K562 (cell line): Measurements from ENCODE around the gene TSPAN14. TPM values are rescaled to one million over a fixed set of nuclear protein-coding genes. Genes with fewer than 3 reads are reported as not detected.

Experiments
- CBX2 ChIP-seq: fragments of 200-600 bp; sonication (generic); IDR thresholded peaks from one replicate; pipeline ENCODE4 v1.6.1; 2012; ENCODE audit warnings: mild to moderate bottlenecking, low read length, inconsistent platforms; ENCODE audit not compliant: insufficient read depth, poor library complexity, severe bottlenecking
- CC2D1A ChIP-seq: fragments of 450-650 bp; IDR thresholded peaks from 2 replicates; pipeline ENCODE4 v1.6.1; 2017; ENCODE audit warnings: mild to moderate bottlenecking
- CCNT2 ChIP-seq: IDR thresholded peaks from 2 replicates; pipeline ENCODE4 v1.6.1; 2011; ENCODE audit warnings: borderline replicate concordance, low read depth, mild to moderate bottlenecking, moderate library complexity, mixed read lengths, low read length; ENCODE audit not compliant: insufficient read length; ENCODE audit errors: extremely low read depth
- GATA2 ChIP-seq: sonication (generic); formaldehyde crosslinking; IDR thresholded peaks from 2 replicates; pipeline ENCODE4 v1.4.0; 2020; ENCODE audit warnings: mild to moderate bottlenecking, missing genetic modification reagents
- MCM5 ChIP-seq: fragments of 450-650 bp; IDR thresholded peaks from 2 replicates; pipeline ENCODE4 v1.6.1; 2016; ENCODE audit warnings: low read depth
- MTA2 ChIP-seq: fragments of 450-650 bp; IDR thresholded peaks from 2 replicates; pipeline ENCODE4 v1.6.1; 2016; ENCODE audit warnings: low read depth
- NR4A1 ChIP-seq, 2 experiments: fragments of 250-450 bp in 1 of 2; fragments of 450-650 bp in 1 of 2; sonication (Bioruptor Pico) in 1 of 2; IDR thresholded peaks; 2 replicates each; pipeline versions ENCODE4 v1.4.0 to v1.6.1; 2016 to 2020; ENCODE audit warnings: mild to moderate bottlenecking in 2 of 2, missing compliant biosample characterization in 1 of 2, missing genetic modification characterization in 1 of 2, moderate library complexity in 1 of 2
- SETDB1 ChIP-seq: IDR thresholded peaks from one replicate; pipeline ENCODE4 v1.6.1; 2012; ENCODE audit warnings: low read length, control low read depth, inconsistent platforms
- SMAD4 ChIP-seq: fragments of 250-450 bp; sonication (Bioruptor Pico); conservative IDR thresholded peaks from 2 replicates; pipeline ENCODE4 v1.8.0; 2021; ENCODE audit warnings: inconsistent platforms, mild to moderate bottlenecking, moderate library complexity
- SMARCA4 ChIP-seq: fragments of 450-650 bp; IDR thresholded peaks from 2 replicates; pipeline ENCODE4 v1.6.1; 2016
- STAT5A ChIP-seq: IDR thresholded peaks from 2 replicates; pipeline ENCODE4 v1.6.1; 2012; ENCODE audit warnings: low read length, inconsistent platforms, borderline replicate concordance
- VEZF1 ChIP-seq: fragments of 200-800 bp; sonication (Bioruptor generic); IDR thresholded peaks from 2 replicates; pipeline ENCODE4 v1.6.1; 2017; ENCODE audit warnings: missing genetic modification characterization, missing compliant biosample characterization
- ZBTB33 ChIP-seq: sonication (generic); formaldehyde crosslinking; IDR thresholded peaks from 2 replicates; pipeline ENCODE4 v1.8.1; 2023; ENCODE audit warnings: mild to moderate bottlenecking, missing genetic modification reagents
- ZBTB43 ChIP-seq: sonication (generic); formaldehyde crosslinking; IDR thresholded peaks from 2 replicates; pipeline ENCODE4 v1.8.0; 2023; ENCODE audit warnings: mild to moderate bottlenecking, missing genetic modification reagents
- ZKSCAN3 ChIP-seq: fragments of 250-450 bp; sonication (Bioruptor Pico); IDR thresholded peaks from 2 replicates; pipeline ENCODE4 v1.4.0; 2020
- ZMIZ1 ChIP-seq, 2 experiments: fragments of 150-350 bp in 1 of 2; IDR thresholded peaks; 2 replicates each; pipeline ENCODE4 v1.6.1; 2012 to 2016; ENCODE audit warnings: low read depth in 2 of 2, low read length in 2 of 2, mild to moderate bottlenecking in 1 of 2, moderate library complexity in 1 of 2
- ZNF175 ChIP-seq: fragments of 200-800 bp; sonication (Bioruptor generic); IDR thresholded peaks from 2 replicates; pipeline ENCODE4 v1.6.1; 2016; ENCODE audit warnings: low read depth, mild to moderate bottlenecking, missing genetic modification characterization, missing compliant biosample characterization
- ZNF184 ChIP-seq: sonication (generic); formaldehyde crosslinking; IDR thresholded peaks from 2 replicates; pipeline ENCODE4 v1.5.0; 2020; ENCODE audit warnings: missing genetic modification reagents
- ZNF354B ChIP-seq: fragments of 250-450 bp; sonication (Bioruptor Pico); IDR thresholded peaks from 2 replicates; pipeline ENCODE4 v1.4.0; 2020
- ZNF57 ChIP-seq: fragments of 450-650 bp; formaldehyde crosslinking; IDR thresholded peaks from 2 replicates; pipeline ENCODE4 v1.4.0; 2020; ENCODE audit warnings: mild to moderate bottlenecking, moderate library complexity
- polyA plus RNA-seq, 8 experiments: library from polyadenylated mRNA; depleted of rRNA in 4 of 8; stranded (reverse) in 5 of 8; unstranded in 3 of 8; fragments of >200 nt; fragmentation: Nextera tagmentation in 2 of 8; fragmentation: Illumina TruSeq in 1 of 8; extraction: Ambion mirVana in 2 of 8; extraction: Trizol in 1 of 8; gene quantifications; 2 replicates each; pipeline versions ENCODE4 v1.2.1 to v1.2.3, GENCODE V29; 2011 to 2014; ENCODE audit warnings: inconsistent platforms in 1 of 8, missing spikeins in 1 of 8
- total RNA-seq, 7 experiments: library from RNA; depleted of rRNA in 6 of 7; stranded (reverse); fragments of >200 nt in 6 of 7; fragmentation: Illumina TruSeq in 2 of 7; extraction: Trizol in 2 of 7; gene quantifications; 2 replicates each; pipeline versions ENCODE4 v1.2.1 to v1.2.3, GENCODE V29; 2011 to 2021; ENCODE audit warnings: low replicate concordance in 1 of 7

TSPAN14 gene
- total and polyA plus RNA-seq, 9 of the 15 experiments (the other 6 are each of a cell fraction or from before 2014, with no cell fraction given) = 5.8 to 92.9 (median 23.3) TPM

GRCh38 chr10:80504158-80504811 lies 50.2 kb downstream of the TSPAN14 start (continued):
- TF ChIP-seq VEZF1 (CRISPR knock-in tag) (peak; percentile 44), CCNT2 (no peak), SETDB1 (no peak), ZKSCAN3 (CRISPR knock-in tag) (no peak), MCM5 (no peak), ZNF354B (no peak), CC2D1A (peak; percentile 91; the same call in 1 of the 2 replicates), SMAD4 (CRISPR knock-in tag) (peak; percentile 85; the same call in 1 of the 2 replicates), ZMIZ1 (IDR thresholded peaks at IDR 0.05; ENCODE audit: low read depth in 2 of 2, low read length in 2 of 2) (peak in 1 of 2 experiments; percentile 84; a peak in 2 of 4 replicates), ZNF57 (CRISPR knock-in tag) (no peak), CBX2 (no peak), ZBTB43 (CRISPR knock-in tag) (no peak), SMARCA4 (peak; percentile 88), MTA2 (peak; percentile 78; the same call in 1 of the 2 replicates), GATA2 (CRISPR knock-in tag) (peak; percentile 95), ZNF175 (CRISPR knock-in tag) (no peak), NR4A1 (CRISPR knock-in tag; IDR thresholded peaks at IDR 0.05) (no peak), NR4A1 (tag; IDR thresholded peaks at IDR 0.05) (no peak), ZBTB33 (peak; percentile 34), ZNF184 (no peak), STAT5A (peak; percentile 87)
